Prostate gland (tissue), 2 donors: ENCODE data around the gene GSG1L. TPM values are rescaled to one million over a fixed set of nuclear protein-coding genes. Genes with fewer than 3 reads are reported as not detected.

Experiments
- DNase-seq: peaks from one replicate; pipeline ENCODE4 v3.0.0-alpha.2; 2019; ENCODE audit warnings: low spot score
- H3K27ac ChIP-seq, 2 donors: fragments of 200-600 bp; sonication (generic); 2 replicates each; pipeline ENCODE4 v1.5.1; 2017 to 2019
- H3K27me3 ChIP-seq: fragments of 200-600 bp; sonication (generic); replicated peaks from 2 replicates; pipeline ENCODE4 v1.5.1; 2019; ENCODE audit not compliant: insufficient read depth
- H3K36me3 ChIP-seq, 2 donors: fragments of 200-600 bp; sonication (generic); 1 replicate in 1 of 2; 2 replicates in 1 of 2; pipeline versions ENCODE4 v1.5.1 to v1.8.1; 2017 to 2019
- H3K4me1 ChIP-seq: fragments of 200-600 bp; sonication (generic); replicated peaks from 2 replicates; pipeline ENCODE4 v1.5.1; 2019
- H3K4me3 ChIP-seq, 2 donors: fragments of 200-600 bp; sonication (generic); 2 replicates each; pipeline ENCODE4 v1.5.1; 2017 to 2019
- H3K9me3 ChIP-seq: fragments of 200-600 bp; sonication (generic); 2 replicates; pipeline ENCODE4 v1.5.1; 2017
- POLR2A ChIP-seq: fragments of 450-650 bp; IDR thresholded peaks from one replicate; pipeline ENCODE4 v1.6.1; 2016; ENCODE audit warnings: antibody characterized with exemption, mild to moderate bottlenecking
- POLR2AphosphoS5 ChIP-seq: sonication (generic); formaldehyde crosslinking; IDR thresholded peaks from one replicate; pipeline ENCODE4 v1.6.1; 2017; ENCODE audit warnings: antibody characterized with exemption
- WGBS: methylation state at CpG from one replicate; pipeline ENCODE4 v1.1.5; 2018; 5-methylcytosine and 5-hydroxymethylcytosine counted together
- intact Hi-C: fragments of 100-400 bp; cut with DNase I; formaldehyde crosslinking; loops from one replicate; pipeline ENCODE4 v1.14.2; 2022
- total RNA-seq, 2 donors: library from RNA; depleted of rRNA; stranded (reverse); fragments of >200 nt; gene quantifications; one replicate each; pipeline ENCODE4 v1.1.0, GENCODE V29; 2016
- TF ChIP-seq, protein P1 (sequence below), 4 experiments: fragments of 200-600 bp in 2 of 4; fragments of 450-650 bp in 2 of 4; sonication (generic) in 2 of 4; IDR thresholded peaks; 1 replicate in 3 of 4; 2 replicates in 1 of 4; pipeline ENCODE4 v1.5.1; 2016 to 2019; ENCODE audit warnings: antibody characterized with exemption in 4 of 4, mild to moderate bottlenecking in 2 of 4, moderate library complexity in 2 of 4

The GSG1L gene
- total RNA-seq, 2 donors from 2014 or later = 0.91 TPM; not detected in 1

DNA sequence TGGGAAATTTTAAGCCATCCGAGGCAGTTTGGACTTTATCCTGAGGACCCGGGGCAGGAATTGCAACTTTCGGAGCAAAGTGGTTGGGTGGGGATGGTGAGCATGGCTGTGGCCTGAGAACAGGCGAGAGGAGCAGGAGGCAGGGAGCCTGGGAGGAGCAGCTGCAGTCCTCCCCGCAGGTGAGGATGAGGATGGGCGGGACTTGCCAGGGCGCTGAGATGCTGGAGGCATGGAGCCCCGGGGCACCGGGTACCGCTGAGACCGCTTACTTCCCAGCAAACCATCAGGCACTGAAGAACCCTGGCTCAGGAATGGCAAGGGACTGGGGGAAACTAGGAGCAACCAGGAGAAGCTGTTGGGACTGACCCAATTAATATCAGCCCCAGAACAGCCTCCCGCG, 210.8 kb downstream of the GSG1L start:
- no peak for DNase-seq
- TF ChIP-seq POLR2AphosphoS5 (no peak), POLR2A (no peak)
- TF ChIP-seq, protein P1, sequence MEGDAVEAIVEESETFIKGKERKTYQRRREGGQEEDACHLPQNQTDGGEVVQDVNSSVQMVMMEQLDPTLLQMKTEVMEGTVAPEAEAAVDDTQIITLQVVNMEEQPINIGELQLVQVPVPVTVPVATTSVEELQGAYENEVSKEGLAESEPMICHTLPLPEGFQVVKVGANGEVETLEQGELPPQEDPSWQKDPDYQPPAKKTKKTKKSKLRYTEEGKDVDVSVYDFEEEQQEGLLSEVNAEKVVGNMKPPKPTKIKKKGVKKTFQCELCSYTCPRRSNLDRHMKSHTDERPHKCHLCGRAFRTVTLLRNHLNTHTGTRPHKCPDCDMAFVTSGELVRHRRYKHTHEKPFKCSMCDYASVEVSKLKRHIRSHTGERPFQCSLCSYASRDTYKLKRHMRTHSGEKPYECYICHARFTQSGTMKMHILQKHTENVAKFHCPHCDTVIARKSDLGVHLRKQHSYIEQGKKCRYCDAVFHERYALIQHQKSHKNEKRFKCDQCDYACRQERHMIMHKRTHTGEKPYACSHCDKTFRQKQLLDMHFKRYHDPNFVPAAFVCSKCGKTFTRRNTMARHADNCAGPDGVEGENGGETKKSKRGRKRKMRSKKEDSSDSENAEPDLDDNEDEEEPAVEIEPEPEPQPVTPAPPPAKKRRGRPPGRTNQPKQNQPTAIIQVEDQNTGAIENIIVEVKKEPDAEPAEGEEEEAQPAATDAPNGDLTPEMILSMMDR (IDR thresholded peaks at IDR 0.05) = no peak
- intact Hi-C loops = no loop called here

DNA sequence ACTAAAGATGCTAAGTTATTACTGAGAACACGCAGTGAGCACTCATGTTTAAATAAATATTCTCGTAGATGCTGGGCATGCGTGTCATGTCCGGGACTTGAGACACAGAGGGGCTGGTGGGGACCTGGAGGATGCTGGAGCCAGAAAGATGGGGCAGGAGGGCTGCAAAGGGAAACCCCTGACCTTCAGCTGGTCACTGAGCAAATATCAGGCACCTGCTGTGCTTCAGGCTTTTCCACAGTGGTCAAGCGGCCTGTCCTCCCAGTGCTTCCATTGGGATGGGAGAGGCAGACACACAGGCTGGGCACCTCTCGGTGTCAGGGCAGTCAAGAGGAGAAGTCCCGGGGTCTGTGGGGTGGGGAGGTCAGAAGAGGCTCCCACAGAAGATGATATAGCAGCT, 211.4 kb downstream of the GSG1L start:
- WGBS = 83% methylated on average over 7 of the region's 7 CpGs
- intact Hi-C loops = no loop called here
- H3K4me3 ChIP-seq = no peak overlapping the region
- peaks cover 4% of the 10 kb centered on the region for H3K27me3 ChIP-seq
- no peaks in the 10 kb centered on the region for H3K36me3 ChIP-seq
- DNase-seq = no peak
- no peak overlapping the region for H3K27ac ChIP-seq
- H3K4me1 ChIP-seq = no peaks in the 10 kb centered on the region
- no peaks in the 10 kb centered on the region for H3K9me3 ChIP-seq
- TF ChIP-seq, protein P1 (IDR thresholded peaks at IDR 0.05) = no peak
- no peak for TF ChIP-seq POLR2A
- TF ChIP-seq POLR2AphosphoS5 = no peak

More for the DNA sequence above, 210.8 kb downstream of the GSG1L start:
- H3K27me3 ChIP-seq = peaks cover 4% of the 10 kb centered on the region
- no peak overlapping the region for H3K4me3 ChIP-seq
- WGBS = 53% methylated on average over 13 of the region's 13 CpGs
- H3K4me1 ChIP-seq = no peaks in the 10 kb centered on the region
- no peaks in the 10 kb centered on the region for H3K9me3 ChIP-seq
- H3K36me3 ChIP-seq = no peaks in the 10 kb centered on the region
- no peak overlapping the region for H3K27ac ChIP-seq

DNA sequence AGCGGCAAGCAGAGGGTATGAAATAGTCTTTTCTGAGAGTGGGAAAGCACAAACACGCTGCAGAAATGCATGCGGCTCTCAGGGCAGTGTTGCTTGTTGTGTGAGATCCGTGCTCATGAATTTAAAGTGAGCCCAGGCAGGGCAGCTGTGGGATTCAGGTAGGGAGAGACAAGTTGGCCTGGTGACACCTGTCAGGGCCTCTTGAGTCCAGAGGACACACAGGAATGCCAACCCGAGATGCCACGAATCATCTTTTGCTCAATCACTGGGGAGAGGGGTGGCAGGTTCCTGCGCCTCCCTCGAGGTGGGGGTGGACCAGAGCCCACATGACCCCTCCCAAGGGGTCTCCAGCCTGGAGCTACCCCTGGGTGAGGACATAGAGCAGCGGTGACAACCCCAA, 211.9 kb downstream of the GSG1L start:
- WGBS = 82% methylated on average over 9 of the region's 9 CpGs
- Histone ChIP-seq H3K9me3 (no peaks in the 10 kb centered on the region), H3K27me3 (peaks cover 4% of the 10 kb centered on the region), H3K36me3 (no peaks in the 10 kb centered on the region), H3K4me1 (no peaks in the 10 kb centered on the region), H3K27ac (no peak overlapping the region), H3K4me3 (no peak overlapping the region)
- TF ChIP-seq POLR2AphosphoS5 = no peak
- TF ChIP-seq POLR2A = no peak
- TF ChIP-seq, protein P1 (IDR thresholded peaks at IDR 0.05) = no peak
- DNase-seq = no peak
- intact Hi-C loops = no loop called here

DNA sequence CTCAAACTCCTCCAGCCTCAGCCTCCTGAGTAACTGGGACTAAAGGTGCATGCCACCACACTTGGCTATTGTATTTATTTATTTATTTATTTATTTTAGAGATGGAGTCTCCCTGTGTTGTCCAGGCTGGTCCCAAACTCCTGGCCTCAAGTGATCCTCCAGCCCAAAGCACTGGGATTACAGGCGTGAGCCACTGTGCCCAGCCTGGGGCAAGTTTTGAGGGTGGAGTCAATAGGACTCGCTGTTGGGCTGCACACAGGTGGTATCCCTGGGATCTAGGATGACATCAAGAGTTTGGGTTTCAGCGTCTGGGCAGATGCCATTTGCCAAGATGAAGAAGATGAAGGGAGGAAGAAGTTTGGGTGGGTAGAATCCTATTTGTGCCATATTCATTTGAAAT, 213.9 kb downstream of the GSG1L start:
- WGBS = 81% methylated on average over 3 of the region's 3 CpGs
- TF ChIP-seq, protein P1 (IDR thresholded peaks at IDR 0.05) = no peak
- no peak overlapping the region for H3K4me3 ChIP-seq
- H3K27me3 ChIP-seq = peaks cover 4% of the 10 kb centered on the region
- no peaks in the 10 kb centered on the region for H3K9me3 ChIP-seq
- no peak overlapping the region for H3K27ac ChIP-seq
- no peaks in the 10 kb centered on the region for H3K36me3 ChIP-seq
- H3K4me1 ChIP-seq = no peaks in the 10 kb centered on the region
- DNase-seq = no peak
- intact Hi-C loops = no loop called here

DNA sequence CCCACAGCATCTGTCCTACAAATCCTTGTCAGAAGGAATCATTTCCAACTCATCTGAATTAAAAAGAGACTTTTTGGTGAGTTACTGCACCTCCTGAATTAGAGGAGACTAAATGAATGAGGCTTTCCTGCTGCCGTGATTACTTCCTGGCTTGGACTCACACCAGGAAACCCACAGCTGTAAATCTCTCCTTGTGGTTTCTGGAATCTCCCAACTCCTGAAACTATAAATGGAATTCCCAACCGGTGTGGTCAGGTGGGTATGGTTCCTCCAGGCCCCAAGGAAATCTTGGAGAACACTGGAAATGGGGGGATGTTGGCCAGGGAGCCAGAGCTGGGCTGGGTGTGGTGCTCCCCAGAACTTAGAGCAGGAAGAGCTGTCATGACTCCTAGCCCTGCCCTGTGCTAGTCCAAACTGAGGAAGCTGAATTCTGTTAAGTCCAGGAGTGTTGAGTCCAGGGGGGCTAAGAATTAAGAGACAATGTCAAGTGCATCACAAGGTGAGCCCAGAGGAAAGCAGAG, 216.4 kb downstream of the GSG1L start:
- Histone ChIP-seq H3K9me3 (no peaks in the 10 kb centered on the region), H3K27ac (no peak overlapping the region), H3K27me3 (no peaks in the 10 kb centered on the region), H3K36me3 (no peaks in the 10 kb centered on the region), H3K4me3 (no peak overlapping the region), H3K4me1 (no peaks in the 10 kb centered on the region)
- 15% methylated on average over 2 of the region's 2 CpGs for WGBS
- DNase-seq = no peak
- intact Hi-C loops = no loop called here
- TF ChIP-seq POLR2AphosphoS5 = no peak
- no peak for TF ChIP-seq POLR2A
- TF ChIP-seq, protein P1 (IDR thresholded peaks at IDR 0.05) = no peak
